NOMO-1 treated with dmso at 0.1 percent for 144 hours (cell line): Measurements from ENCODE around the gene XIRP2.
"Not testable (repeated sequence)": the region's sequence is repeated elsewhere in the genome, so short reads cannot be mapped to it uniquely, and the experiment has no call there.

Experiments
- DNase-seq: peaks from one replicate; lab custom pipeline; 2025; ENCODE audit not compliant: unreplicated experiment; lab: John Stamatoyannopoulos, UW

XIRP2 gene

GRCh38 chr2:167187978-167188967 is 300.0 kb downstream of the XIRP2 start:
- no peak for DNase-seq

GRCh38 chr2:167190053-167190452 is 301.8 kb downstream of the XIRP2 start:
- DNase-seq: no peak

DNA sequence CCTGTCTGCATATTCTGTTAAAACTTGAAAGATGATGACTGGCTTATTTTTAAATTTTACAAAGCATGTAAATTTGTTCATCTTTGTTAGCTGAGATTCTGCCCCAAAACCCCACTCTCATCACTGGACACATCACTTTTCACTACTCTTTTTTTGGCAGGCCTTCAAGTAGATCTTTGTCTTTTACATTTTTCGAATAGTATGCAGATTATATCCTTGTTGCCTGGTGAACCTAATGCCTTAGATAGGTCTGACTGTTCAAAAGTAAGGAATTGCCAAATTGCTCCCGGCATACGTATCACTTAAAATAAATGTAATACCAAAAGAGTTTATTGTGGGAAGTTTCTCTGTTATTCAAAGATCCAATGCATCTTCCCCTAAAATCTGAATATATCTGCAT is 303.3 kb downstream of the XIRP2 start:
- DNase-seq: no peak

GRCh38 chr2:167192833-167193232 is 304.6 kb downstream of the XIRP2 start:
- no peak for DNase-seq

DNA sequence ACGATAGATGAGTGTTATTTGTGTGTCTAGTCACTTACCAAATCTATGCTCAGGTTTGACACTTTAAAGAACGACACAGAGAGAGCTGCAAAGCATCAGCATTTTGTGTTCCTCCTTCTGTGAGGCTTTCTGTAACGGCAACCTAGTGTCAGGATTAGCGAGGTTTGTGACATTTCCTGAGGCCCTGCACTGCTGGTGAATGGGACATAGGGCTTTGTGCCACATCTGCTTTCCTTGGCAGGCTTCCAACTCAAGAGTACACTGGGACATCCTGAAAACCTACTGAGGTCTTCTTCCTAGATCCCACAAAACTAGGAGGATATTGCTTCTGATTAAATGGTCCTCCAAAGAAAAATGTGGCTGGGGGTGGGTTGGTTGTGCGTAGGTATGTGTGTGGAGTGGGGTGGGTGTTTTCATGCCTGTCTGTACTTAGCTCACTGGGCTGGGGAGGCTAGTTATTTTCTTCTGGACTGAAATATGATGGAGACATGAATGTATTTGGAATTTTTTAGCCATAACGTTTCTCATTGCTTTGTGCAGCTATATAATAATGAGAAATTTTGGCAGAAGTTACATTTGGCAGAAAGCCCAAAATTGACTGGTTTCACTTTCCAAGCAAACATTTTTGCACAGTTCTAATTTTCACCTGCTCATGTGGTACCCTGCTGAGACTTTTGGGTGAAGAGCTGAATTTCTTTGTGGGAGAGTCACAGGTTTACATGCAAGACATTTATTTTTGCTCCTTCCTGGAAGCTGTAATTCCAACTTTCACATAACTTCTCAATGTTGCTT is 308.4 kb downstream of the XIRP2 start:
- no peak for DNase-seq

DNA sequence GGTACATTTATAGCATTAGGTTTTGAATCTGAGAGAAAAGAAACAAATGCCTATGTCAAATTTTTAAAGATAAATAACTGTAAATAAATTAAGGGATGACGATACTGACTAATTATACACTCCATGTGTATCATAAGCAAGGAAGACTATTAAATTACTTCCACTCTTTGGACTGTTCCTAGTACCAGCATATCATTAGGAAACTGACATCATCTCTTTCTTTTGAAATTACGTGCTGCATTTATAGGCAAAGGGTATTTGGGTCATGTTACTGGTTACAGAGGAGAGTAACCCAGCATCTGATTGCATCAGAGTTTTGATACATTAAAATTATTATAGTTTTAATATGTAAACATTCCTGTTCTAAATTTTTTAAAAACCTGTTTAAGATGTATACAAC is 309.7 kb downstream of the XIRP2 start:
- DNase-seq: no peak

- no peak for DNase-seq
These were observed 310.3 kb downstream of the XIRP2 start for GRCh38 chr2:167198576-167198975.

DNA sequence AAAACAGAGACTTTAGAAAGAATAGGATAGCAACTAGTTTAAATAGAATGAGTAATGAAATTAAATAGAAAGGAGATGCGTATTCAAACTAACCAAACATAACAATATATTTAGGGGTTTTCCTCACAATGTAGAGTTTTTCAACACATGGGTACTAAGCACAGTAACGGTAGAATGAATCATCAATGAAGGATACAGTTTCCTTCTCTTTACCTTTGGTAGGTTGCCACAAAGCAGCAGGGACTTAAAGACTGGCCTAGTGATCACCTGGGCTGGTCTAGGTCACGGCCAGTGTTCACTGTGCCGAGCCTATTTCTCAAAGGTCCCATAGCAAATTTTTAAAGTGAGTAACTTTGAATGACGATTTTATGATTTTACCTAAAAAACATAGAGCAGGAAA is 311.7 kb downstream of the XIRP2 start:
- DNase-seq: no peak

DNA sequence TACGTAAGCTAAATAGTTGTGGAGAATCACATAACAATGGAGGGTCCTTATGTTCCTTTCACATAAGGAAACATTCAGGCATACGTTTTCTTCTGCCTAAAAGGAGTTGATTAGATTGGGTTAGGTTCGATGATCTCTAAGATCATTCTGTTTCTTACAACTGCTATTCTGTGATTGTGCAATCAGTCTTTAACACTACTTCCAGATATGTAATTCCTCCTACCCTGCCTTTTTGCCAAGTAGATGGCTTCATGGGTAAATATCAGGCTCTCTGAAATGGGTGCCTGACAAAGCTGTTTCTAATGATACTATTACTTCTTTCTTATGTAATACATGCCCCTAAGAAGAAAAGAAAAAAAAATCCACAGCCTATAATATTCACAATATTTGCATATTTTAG is 321.5 kb downstream of the XIRP2 start:
- no peak for DNase-seq

- DNase-seq: no peak
These were observed 323.9 kb downstream of the XIRP2 start for GRCh38 chr2:167212014-167212648.

GRCh38 chr2:167215595-167215994 is 327.3 kb downstream of the XIRP2 start:
- no peak for DNase-seq

- no peak for DNase-seq
These were observed 349.2 kb downstream of the XIRP2 start for GRCh38 chr2:167237478-167237877.

DNA sequence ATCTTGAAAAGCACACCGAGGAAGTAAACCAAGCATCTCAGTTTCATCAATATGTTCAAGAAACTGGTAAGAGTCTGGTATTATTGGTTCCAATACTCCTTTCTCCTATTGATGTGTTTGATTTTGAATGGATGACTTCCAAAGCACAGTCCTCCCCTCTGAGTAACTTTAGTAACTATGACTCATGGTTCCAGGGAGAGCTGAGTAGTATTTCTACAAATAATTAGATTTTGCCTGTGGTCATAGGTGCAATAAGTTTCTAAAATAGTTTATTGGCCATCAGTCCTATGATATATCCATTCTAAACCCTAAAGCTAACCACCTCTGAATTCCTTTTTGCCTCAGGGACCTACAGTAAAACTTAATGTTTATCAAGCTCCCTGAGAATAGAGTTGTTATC is 352.4 kb downstream of the XIRP2 start:
- no peak for DNase-seq

DNA sequence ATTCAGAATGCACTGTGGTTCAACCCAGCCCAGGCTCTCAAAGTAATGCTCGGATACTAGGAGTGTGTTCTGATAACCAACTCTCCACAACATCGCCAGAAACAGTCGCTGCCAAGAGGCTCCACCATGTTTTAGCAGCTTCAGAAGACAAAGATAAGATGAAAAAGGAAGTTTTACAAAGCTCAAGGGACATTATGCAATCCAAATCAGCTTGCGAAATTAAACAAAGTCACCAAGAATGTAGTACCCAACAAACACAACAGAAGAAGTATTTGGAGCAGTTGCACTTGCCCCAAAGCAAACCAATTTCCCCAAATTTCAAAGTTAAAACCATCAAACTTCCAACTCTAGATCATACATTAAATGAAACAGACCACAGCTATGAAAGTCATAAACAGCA is 360.9 kb downstream of the XIRP2 start:
- DNase-seq: no peak

DNA sequence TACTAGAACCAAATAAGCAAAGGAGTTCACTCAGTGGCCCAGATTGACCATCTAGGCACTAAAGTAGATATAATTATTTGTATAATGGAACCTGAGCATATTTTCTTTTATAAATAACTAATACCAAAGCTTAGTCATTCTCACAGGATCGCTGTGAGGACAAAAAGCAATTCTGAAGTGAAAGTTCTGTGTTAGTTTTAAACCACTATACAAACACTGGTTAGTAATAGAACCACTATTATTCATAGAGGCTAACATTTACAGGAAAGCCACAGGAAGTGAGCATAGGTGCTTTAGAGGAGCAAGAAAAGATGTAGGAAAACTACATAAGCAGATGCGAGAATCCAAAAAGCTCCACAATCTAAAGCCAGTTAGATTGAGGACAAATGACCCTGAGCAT is 364.7 kb downstream of the XIRP2 start:
- no peak for DNase-seq

- DNase-seq: no peak
These were observed 366.4 kb downstream of the XIRP2 start for GRCh38 chr2:167254721-167255120.

- DNase-seq: no peak
These were observed 370.4 kb downstream of the XIRP2 start for GRCh38 chr2:167258712-167259111.

DNA sequence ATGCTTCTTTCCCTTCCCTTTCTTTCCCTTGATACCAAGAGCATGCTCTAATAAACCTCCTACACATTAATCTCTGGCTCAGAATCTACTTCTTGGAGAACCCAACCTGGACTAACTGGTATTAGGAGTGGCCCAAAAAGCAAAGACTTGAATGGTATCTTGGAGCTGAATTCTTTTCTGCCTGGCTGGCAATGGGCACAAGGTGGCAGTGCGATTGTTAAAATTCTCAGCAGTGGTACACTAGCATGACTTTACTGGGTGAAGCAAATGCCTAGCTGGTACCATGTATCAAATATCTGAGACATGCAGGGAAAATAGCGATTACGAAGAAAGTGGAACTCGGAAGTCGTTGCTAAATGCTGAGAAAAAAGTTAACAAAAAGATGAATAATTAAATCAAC is 376.1 kb downstream of the XIRP2 start:
- DNase-seq: no peak

DNA sequence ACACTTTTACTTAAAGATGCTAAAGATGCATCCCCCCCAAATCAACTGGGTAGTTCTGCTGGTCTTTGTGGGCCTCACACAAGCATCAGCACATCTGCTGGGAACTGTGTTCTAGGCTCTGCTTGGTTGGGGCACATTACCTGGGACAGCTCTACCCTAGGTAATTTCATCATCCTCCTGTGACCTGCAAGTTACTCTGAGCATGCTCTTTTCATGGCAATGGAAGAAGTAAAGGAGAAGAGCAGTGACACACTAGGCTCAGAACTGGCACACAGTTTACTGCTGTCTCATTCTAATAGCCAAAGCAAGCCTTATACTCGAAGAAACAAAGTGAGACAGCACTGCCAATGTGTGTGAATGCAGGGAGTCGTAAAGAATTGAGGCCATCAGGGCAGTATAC is 376.7 kb downstream of the XIRP2 start:
- no peak for DNase-seq

DNA sequence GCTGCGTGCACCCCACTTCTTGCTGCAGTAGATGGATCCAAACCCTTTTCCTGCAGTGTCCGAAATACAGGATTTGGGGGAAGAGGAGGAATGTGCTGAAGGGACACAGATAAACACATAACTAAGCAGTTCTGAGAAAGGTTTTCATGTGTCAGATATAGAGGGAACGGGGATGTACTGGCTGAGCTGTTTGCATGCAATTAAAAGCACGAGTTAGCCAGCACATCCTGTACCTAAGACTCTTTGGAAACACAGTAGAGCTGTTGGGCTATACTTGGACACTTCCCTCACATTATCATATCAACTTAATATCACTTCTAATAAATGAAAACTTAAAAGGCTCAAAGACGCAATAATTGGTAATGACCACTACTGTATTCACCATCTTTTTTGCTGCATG is 377.4 kb downstream of the XIRP2 start:
- no peak for DNase-seq

- DNase-seq: not testable (repeated sequence)
These were observed 380.0 kb downstream of the XIRP2 start for GRCh38 chr2:167268245-167268644.

DNA sequence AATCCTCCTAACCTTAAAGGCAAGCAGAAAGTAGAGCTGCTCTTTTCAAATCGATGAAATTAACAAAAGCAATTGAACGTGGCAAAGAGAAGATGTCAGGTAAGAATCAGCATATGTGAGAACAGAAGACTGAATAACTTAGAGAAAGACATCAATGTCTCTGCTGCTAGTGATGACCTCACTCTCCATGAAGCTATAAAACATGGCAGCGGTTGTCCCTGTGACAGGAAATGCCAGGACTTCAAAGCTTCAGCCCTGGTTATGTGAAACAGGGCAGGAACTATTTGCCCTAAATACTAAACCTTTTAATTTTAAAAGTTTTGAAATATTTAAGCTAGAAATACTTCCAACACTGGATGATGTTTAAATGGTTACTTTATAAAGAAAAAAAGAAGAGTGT is 383.7 kb downstream of the XIRP2 start:
- DNase-seq: no peak
